NK-92 treated with Interleukin-12 subunit alpha and Interleukin-12 subunit beta, amount 100 ng/mL, for 24 hours (cell line): ENCODE results near the gene DHRS7B.

Experiments
- DNase-seq: peaks from one replicate; lab custom pipeline; 2025; lab: John Stamatoyannopoulos, UW

Gene DHRS7B

GRCh38 chr17:21240369-21241055 is 113.7 kb downstream of the DHRS7B start:
- no peak for DNase-seq
